IPS-18a (cell line): ENCODE data around the gene ADCY3.

Experiments
- H3K27ac ChIP-seq: one replicate; pipeline ENCODE4 v1.5.1; 2013; ENCODE audit warnings: low read length
- H3K27me3 ChIP-seq: one replicate; pipeline ENCODE4 v1.6.1; 2013; ENCODE audit warnings: mild to moderate bottlenecking, low read length; ENCODE audit not compliant: control insufficient read depth, insufficient read depth
- H3K36me3 ChIP-seq: one replicate; pipeline ENCODE4 v1.6.1; 2013; ENCODE audit warnings: low read depth, low read length; ENCODE audit not compliant: control insufficient read depth
- H3K4me1 ChIP-seq: one replicate; pipeline ENCODE4 v1.6.1; 2013; ENCODE audit warnings: low read depth, low read length; ENCODE audit not compliant: control insufficient read depth
- H3K4me3 ChIP-seq: one replicate; pipeline ENCODE4 v1.5.1; 2013; ENCODE audit warnings: low read length
- H3K9ac ChIP-seq: one replicate; pipeline ENCODE4 v1.6.1; 2013; ENCODE audit warnings: mild to moderate bottlenecking, low read length, moderate library complexity
- H3K9me3 ChIP-seq: one replicate; pipeline ENCODE4 v1.6.1; 2013; ENCODE audit warnings: low read depth, low read length; ENCODE audit not compliant: control insufficient read depth

ADCY3 gene

DNA sequence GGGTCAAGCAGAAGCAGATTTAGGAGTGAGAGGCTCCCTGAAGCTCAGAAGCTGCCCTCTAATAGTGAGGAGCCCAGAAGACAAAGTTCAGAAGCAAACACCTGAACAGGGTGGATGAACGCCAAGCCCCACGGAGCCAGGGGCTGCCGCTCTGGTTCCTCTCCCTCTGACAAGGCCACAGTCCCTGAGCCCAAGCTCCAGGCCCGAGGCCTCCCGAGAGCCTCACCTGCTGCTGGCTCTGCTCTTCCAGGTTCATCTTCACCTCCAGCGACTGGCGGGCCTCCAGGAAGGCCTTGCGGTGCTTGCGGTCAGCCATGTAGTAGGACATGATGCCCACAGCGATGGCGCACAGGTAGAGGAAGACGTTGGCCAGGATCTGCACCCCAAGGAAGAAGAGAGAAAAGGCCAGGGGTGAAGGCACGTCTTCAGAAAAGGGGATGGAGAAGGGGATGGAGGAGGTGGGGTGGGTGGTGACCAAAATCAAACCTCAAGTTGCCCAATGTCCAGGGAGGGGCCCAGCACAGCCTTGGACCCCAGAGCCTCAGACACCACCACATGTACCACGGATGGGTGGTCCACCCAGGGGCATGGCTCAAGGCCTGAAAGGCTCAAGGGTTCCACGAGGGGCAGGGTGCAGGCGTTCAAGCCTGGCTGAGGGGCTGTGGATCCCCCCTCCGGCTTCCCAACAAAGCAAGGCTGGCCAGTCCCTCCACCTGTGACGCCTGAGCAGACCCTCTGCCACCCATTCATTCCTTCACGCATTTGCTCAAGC is 47.5 kb downstream of the ADCY3 start:
- Histone ChIP-seq H3K27me3 (no peaks in the 10 kb centered on the region), H3K9me3 (no peaks in the 10 kb centered on the region), H3K36me3 (no peaks in the 10 kb centered on the region), H3K4me1 (no peaks in the 10 kb centered on the region), H3K27ac (no peak overlapping the region), H3K4me3 (no peak overlapping the region), H3K9ac (no peak overlapping the region)

DNA sequence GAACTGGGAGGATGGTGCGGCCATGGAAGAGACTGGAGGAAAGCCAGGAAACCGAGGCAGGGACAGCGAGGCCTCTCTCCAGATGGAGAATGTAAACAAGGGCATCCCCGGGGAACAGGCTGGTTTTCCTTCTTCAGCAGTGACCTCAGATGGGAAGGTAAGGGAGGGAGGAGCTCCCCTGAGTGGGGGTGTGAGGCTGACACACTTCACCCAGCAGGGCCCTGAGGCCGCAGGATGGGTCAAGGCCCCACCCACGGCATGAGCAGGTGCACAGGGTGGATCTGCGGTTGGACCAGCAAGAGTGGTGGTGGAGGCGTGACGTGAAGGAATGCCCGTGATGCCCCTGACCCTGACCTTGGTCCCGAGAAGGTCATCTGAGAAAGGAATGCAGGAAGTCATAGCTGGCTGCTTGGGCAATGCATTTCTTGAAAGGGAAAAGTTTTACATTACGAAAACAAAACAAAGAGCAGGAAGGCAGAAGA is 48.1 kb downstream of the ADCY3 start:
- no peak overlapping the region for H3K4me3 ChIP-seq
- no peaks in the 10 kb centered on the region for H3K9me3 ChIP-seq
- H3K9ac ChIP-seq = no peak overlapping the region
- H3K36me3 ChIP-seq = no peaks in the 10 kb centered on the region
- H3K27me3 ChIP-seq = no peaks in the 10 kb centered on the region
- H3K4me1 ChIP-seq = no peaks in the 10 kb centered on the region
- H3K27ac ChIP-seq = no peak overlapping the region

DNA sequence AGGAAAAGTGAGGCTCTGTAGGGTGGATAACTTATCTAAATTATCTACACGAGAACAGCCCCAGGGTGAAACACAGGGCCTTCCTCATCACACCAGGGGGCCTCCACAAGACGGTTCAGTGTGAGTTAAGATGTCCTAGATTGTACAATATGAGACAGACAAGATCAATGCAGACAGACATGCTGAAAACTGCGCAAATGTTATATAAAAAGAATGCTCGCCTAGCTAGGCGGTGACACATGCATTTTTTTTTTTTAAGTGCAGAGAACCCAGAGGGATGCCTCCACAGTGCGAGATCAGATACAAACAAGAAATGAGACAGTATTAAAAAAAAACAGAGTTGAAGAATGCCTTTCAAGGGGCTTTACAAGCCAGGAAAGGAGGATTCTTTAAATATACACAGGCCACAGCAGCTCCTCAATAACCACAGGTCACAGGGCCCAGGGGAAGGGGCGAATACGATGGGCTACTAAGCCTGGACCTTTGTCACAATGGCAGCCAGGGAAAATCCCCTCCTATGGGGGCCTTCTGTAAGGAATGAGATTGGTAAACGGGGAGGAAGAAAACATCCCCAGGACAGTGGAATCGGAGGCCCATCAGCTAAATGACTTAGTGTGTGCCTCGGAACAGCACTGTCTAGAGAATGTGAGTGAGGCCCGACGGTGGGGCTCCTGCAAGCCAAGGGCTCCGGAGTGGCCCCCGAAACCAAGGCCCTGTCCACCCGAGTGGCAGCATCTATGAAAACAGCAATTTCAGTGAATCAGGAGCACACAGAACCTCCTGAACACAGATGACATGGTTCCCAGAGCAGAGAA is 48.9 kb downstream of the ADCY3 start:
- no peaks in the 10 kb centered on the region for H3K4me1 ChIP-seq
- no peaks in the 10 kb centered on the region for H3K36me3 ChIP-seq
- no peak overlapping the region for H3K27ac ChIP-seq
- no peak overlapping the region for H3K4me3 ChIP-seq
- no peaks in the 10 kb centered on the region for H3K9me3 ChIP-seq
- no peaks in the 10 kb centered on the region for H3K27me3 ChIP-seq
- H3K9ac ChIP-seq = no peak overlapping the region

DNA sequence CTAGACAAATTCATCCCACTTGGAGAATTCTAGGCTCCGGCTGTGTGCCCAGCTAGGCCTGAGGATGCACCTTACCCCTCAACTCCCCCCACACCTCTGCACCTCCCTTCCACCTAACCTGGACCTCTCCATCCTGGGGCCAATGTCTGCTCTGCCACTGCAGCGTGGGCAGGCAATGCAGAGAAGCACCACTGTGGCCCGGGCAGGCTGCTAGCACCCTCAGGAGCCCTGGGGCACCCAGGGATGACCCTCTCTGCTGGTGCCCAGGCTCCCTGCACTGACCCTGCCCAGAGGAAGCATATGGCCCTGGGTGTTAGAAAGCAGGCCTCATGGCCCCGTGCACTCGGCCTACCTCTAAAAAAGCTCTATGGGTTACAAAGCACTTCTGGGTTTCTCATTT is 49.6 kb downstream of the ADCY3 start:
- Histone ChIP-seq H3K27me3 (no peaks in the 10 kb centered on the region), H3K4me1 (no peaks in the 10 kb centered on the region), H3K9me3 (no peaks in the 10 kb centered on the region), H3K36me3 (no peaks in the 10 kb centered on the region), H3K9ac (no peak overlapping the region), H3K27ac (no peak overlapping the region), H3K4me3 (no peak overlapping the region)

DNA sequence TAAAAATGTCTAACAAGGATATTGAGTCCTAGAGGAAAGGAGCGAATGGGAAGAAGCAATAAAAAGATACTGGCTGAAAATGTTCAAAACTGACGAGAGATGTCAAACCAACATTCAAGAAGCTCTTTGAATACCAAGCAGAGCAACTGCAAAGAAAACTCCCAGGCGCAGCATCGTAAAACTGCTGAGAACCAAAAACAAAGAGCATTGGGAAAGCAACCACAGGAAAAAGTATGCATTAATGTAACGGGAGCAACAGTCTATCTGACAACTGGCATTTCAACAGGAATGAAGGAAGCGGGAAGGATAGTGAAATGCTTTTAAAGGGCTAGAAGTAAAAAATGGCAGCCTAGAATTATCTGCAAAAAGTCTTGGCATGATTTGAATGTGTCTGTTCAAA is 53.1 kb downstream of the ADCY3 start:
- Histone ChIP-seq H3K4me1 (no peaks in the 10 kb centered on the region), H3K27ac (no peak overlapping the region), H3K36me3 (no peaks in the 10 kb centered on the region), H3K27me3 (no peaks in the 10 kb centered on the region), H3K4me3 (no peak overlapping the region), H3K9ac (no peak overlapping the region), H3K9me3 (no peaks in the 10 kb centered on the region)

DNA sequence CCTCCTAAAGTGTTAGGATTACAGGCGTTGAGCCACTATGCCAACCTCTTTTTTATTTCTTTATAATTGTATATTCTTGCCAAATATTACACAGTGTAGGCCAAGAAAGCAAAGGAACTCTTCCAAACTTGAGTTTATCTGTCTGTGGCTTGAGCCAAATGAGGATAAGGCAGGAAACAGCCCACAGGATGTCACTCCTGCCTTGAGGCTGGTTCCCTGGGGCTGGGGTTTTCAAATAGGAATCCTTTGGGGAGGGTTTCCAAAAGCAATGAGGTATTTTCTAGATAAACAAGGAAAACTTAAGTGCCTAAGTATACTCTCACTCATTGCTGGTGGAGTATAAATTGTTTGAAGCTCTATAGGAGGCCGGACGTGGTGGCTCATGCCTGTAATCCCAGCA is 56.4 kb downstream of the ADCY3 start:
- Histone ChIP-seq H3K9me3 (no peaks in the 10 kb centered on the region), H3K9ac (no peak overlapping the region), H3K36me3 (no peaks in the 10 kb centered on the region), H3K4me3 (no peak overlapping the region), H3K27me3 (no peaks in the 10 kb centered on the region), H3K27ac (no peak overlapping the region), H3K4me1 (no peaks in the 10 kb centered on the region)

DNA sequence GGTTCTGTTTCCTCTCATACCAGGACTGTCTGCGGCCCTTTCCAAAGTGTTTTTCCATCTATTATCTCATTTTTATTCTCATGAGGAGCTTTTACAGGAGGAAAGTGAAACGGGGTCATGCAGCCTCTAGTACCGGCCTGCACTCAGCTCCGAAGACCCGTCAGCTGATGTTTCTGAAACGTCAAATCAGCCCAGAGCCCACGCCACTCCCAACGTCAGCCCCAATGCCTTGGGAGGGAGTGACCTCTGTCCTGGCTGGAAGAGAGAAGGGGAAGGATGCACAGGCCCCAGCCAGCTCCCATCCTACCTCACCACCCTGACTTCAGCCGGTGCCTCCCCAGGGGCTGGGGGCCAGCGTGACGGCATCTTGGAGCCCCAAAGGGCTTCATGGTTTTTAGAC is 58.5 kb downstream of the ADCY3 start:
- no peaks in the 10 kb centered on the region for H3K9me3 ChIP-seq
- no peak overlapping the region for H3K9ac ChIP-seq
- H3K27ac ChIP-seq = no peak overlapping the region
- no peak overlapping the region for H3K4me3 ChIP-seq
- H3K4me1 ChIP-seq = no peaks in the 10 kb centered on the region
- no peaks in the 10 kb centered on the region for H3K36me3 ChIP-seq
- H3K27me3 ChIP-seq = no peaks in the 10 kb centered on the region

DNA sequence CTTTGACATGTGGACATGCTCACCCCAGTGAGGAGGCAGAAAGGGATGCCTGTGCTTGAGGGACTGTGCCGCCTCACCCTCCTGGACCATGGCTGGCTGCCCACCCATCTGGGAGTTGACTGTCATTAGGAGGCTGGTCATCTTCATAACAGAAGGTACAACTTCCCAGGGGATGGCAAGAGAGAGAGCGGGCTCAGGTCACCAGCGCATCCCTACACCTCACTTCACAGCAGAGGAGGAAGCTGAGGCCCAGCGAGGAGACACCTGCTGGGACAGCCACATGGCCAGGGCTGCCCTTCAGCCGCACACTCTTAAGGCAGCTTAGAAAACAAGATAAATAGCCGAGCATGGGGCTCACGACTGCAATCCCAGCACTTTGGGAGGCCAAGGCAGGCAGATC is 59.4 kb downstream of the ADCY3 start:
- H3K36me3 ChIP-seq = no peaks in the 10 kb centered on the region
- H3K9me3 ChIP-seq = no peaks in the 10 kb centered on the region
- no peaks in the 10 kb centered on the region for H3K27me3 ChIP-seq
- no peak overlapping the region for H3K4me3 ChIP-seq
- H3K9ac ChIP-seq = no peak overlapping the region
- H3K4me1 ChIP-seq = no peaks in the 10 kb centered on the region
- no peak overlapping the region for H3K27ac ChIP-seq

DNA sequence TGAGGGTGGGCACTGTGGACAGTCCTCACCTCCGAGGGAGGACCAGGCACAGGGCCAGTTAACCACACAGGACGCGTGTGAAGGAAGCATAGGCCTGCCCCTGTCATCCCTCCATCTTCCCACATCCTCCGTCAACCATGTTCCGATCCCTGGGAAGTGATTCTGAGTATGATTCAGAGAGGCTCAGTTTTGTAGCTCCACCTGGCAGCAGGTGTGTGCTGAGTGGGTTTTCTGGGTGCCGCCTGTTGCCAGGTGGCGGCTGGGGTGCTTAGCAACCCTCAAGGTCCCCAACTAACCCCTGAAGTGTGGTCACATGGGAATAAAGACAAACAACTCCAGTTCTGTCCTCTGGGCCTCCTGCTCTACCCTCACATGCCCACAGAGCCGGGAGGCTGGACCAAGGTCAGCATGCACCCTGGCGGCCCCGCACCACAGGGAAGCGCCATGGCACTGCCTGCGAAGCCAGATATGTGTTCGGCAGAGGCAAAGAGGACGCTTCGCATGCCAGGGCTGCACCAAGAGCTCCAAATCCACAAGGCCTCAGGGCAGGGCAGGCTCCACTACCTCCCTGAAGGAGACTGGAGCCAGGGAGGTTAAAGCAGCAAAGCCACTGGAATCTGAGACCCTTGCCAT is 60.0 kb downstream of the ADCY3 start:
- Histone ChIP-seq H3K4me1 (no peaks in the 10 kb centered on the region), H3K27me3 (no peaks in the 10 kb centered on the region), H3K9ac (no peak overlapping the region), H3K4me3 (no peak overlapping the region), H3K27ac (no peak overlapping the region), H3K9me3 (no peaks in the 10 kb centered on the region), H3K36me3 (no peaks in the 10 kb centered on the region)

DNA sequence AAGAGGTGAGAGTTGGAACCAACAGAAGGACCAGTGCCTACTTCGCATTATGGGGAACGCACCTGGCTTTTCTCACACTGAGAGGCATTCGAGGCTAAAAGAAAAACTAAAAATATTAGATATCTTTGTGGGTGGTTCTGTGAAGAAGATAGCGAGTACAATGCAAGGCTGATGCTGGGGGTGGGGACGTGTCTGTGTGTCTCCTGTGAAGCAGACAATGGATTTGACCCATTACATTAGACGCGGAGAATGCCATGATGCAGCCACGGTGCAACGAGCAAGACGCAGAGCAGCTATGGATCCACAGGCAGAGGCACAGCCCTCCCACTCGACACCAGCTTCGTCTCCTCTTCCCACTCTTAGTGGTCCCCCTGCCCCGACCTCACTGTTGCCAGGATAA is 61.0 kb downstream of the ADCY3 start:
- H3K9me3 ChIP-seq = no peaks in the 10 kb centered on the region
- H3K27ac ChIP-seq = no peak overlapping the region
- H3K9ac ChIP-seq = no peak overlapping the region
- no peak overlapping the region for H3K4me3 ChIP-seq
- no peaks in the 10 kb centered on the region for H3K36me3 ChIP-seq
- no peaks in the 10 kb centered on the region for H3K27me3 ChIP-seq
- no peaks in the 10 kb centered on the region for H3K4me1 ChIP-seq

DNA sequence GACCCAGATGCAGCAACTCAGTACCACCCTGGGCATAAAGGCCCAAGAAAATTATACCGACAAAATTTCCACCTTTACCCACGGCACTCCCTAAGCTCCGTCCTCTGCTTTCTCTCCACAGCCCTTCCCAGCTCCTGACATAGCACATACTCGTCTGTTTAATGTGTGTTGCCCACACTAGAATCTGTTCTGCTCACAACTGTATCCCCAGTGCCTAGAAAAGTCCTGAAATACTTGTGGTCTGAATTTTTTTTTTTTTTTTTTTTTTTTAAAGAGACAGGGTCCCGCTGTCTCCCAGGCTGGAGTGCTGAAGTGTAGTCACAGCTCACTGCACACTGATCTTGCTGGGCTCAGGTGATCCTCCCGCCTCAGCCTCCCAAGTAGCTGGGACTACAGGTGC is 62.3 kb downstream of the ADCY3 start:
- Histone ChIP-seq H3K9ac (no peak overlapping the region), H3K9me3 (no peaks in the 10 kb centered on the region), H3K4me1 (no peaks in the 10 kb centered on the region), H3K27ac (no peak overlapping the region), H3K27me3 (no peaks in the 10 kb centered on the region), H3K4me3 (no peak overlapping the region), H3K36me3 (no peaks in the 10 kb centered on the region)
